IMR-90 (cell line): Measurements from ENCODE around the gene ADM2. TPM values are rescaled to one million over a fixed set of nuclear protein-coding genes. Genes with fewer than 3 reads are reported as not detected.

Experiments used
- ATAC-seq: fragments of 200-7000 bp; cut with Tn5 transposase; 2 replicates; pipeline ENCODE4 v1.9.1; 2020; ENCODE audit warnings: low read depth, mild to moderate bottlenecking, moderate library complexity
- BruUV-seq: library from RNA; stranded (reverse); fragments of 400-500 nt; replicated peaks from 2 replicates; lab custom pipeline; 2021; lab: Mats Ljungman, UMichigan
- CTCF ChIA-PET: fragments of 300-600 bp; formaldehyde crosslinking; extraction: SDS; loops from one replicate; lab custom pipeline; 2021; ENCODE audit warnings: antibody characterized with exemption; lab: Yijun Ruan, JAX
- POLR2A ChIA-PET: fragments of 300-600 bp; sonication (Branson Sonifier 250); formaldehyde crosslinking; loops from one replicate; lab custom pipeline; 2022; ENCODE audit warnings: antibody characterized with exemption; ENCODE audit not compliant: unreplicated experiment; lab: Charles Lee
- DNase-seq: peaks from one replicate; pipeline ENCODE4 v3.0.0; 2013
- H2AFZ ChIP-seq: replicated peaks from 2 replicates; pipeline ENCODE3; 2013; ENCODE audit warnings: low read length, mild to moderate bottlenecking; ENCODE audit not compliant: poor library complexity
- H2AK5ac ChIP-seq: 2 replicates; pipeline ENCODE4 v1.6.1; 2013; ENCODE audit warnings: low read depth, low read length, inconsistent platforms
- H2AK9ac ChIP-seq: replicated peaks from 2 replicates; pipeline ENCODE3; 2013; ENCODE audit warnings: mild to moderate bottlenecking, low read depth, low read length, moderate library complexity; ENCODE audit not compliant: poor library complexity
- H2BK120ac ChIP-seq: 2 replicates; pipeline ENCODE4 v1.6.1; 2013; ENCODE audit warnings: low read depth, low read length, inconsistent platforms
- H2BK15ac ChIP-seq: 3 replicates; pipeline ENCODE4 v1.6.1; 2013; ENCODE audit warnings: low read depth, low read length, inconsistent platforms
- H2BK20ac ChIP-seq: 2 replicates; pipeline ENCODE4 v1.6.1; 2013; ENCODE audit warnings: low read depth, mild to moderate bottlenecking, inconsistent platforms, low read length, moderate library complexity
- H2BK5ac ChIP-seq: 2 replicates; pipeline ENCODE4 v1.6.1; 2013; ENCODE audit warnings: mild to moderate bottlenecking, low read depth, low read length, inconsistent platforms; ENCODE audit not compliant: poor library complexity, severe bottlenecking
- H3K14ac ChIP-seq: replicated peaks from 2 replicates; pipeline ENCODE4 v1.6.1; 2013; ENCODE audit warnings: low read depth, low read length, inconsistent platforms
- H3K18ac ChIP-seq: 2 replicates; pipeline ENCODE4 v1.6.1; 2013; ENCODE audit warnings: low read depth, low read length, control low read depth
- H3K23ac ChIP-seq: 2 replicates; pipeline ENCODE4 v1.6.1; 2013; ENCODE audit warnings: low read depth, low read length, inconsistent platforms
- H3K27ac ChIP-seq: 2 replicates; pipeline ENCODE4 v1.5.1; 2013; ENCODE audit warnings: mild to moderate bottlenecking, control low read depth, low read length; ENCODE audit not compliant: insufficient read depth
- H3K27me3 ChIP-seq: 2 replicates; pipeline ENCODE4 v1.6.1; 2013; ENCODE audit warnings: low read length; ENCODE audit not compliant: control insufficient read depth, insufficient read depth
- H3K36me3 ChIP-seq: 2 replicates; pipeline ENCODE4 v1.6.1; 2013; ENCODE audit warnings: low read length, mixed read lengths; ENCODE audit not compliant: control insufficient read depth, insufficient read depth
- H3K4ac ChIP-seq: 2 replicates; pipeline ENCODE4 v1.6.1; 2013; ENCODE audit warnings: low read depth, low read length, inconsistent platforms
- H3K4me1 ChIP-seq: 2 replicates; pipeline ENCODE4 v1.6.1; 2013; ENCODE audit warnings: low read length, mixed read lengths; ENCODE audit not compliant: control insufficient read depth, insufficient read depth
- H3K4me2 ChIP-seq: 2 replicates; pipeline ENCODE4 v1.6.1; 2013; ENCODE audit warnings: low read depth, mild to moderate bottlenecking, control low read depth, low read length, moderate library complexity
- H3K4me3 ChIP-seq: 2 replicates; pipeline ENCODE4 v1.5.1; 2013; ENCODE audit warnings: low read depth, mild to moderate bottlenecking, control low read depth, low read length, moderate library complexity; ENCODE audit not compliant: insufficient read depth
- H3K56ac ChIP-seq: 2 replicates; pipeline ENCODE4 v1.6.1; 2013; ENCODE audit warnings: low read length, inconsistent platforms; ENCODE audit not compliant: insufficient read depth; ENCODE audit errors: extremely low read depth
- H3K79me1 ChIP-seq, 2 experiments: 2 replicates each; pipeline ENCODE4 v1.6.1; 2013; ENCODE audit warnings: low read length in 2 of 2, inconsistent platforms in 1 of 2, low read depth in 1 of 2
- H3K9ac ChIP-seq: 2 replicates; pipeline ENCODE4 v1.6.1; 2013; ENCODE audit warnings: low read depth, low read length, control low read depth
- H3K9me1 ChIP-seq: 2 replicates; pipeline ENCODE4 v1.6.1; 2013; ENCODE audit warnings: low read length, inconsistent platforms; ENCODE audit not compliant: insufficient read depth
- H3K9me3 ChIP-seq: 2 replicates; pipeline ENCODE4 v1.6.1; 2013; ENCODE audit warnings: low read length; ENCODE audit not compliant: control insufficient read depth, insufficient read depth
- H4K20me1 ChIP-seq: 2 replicates; pipeline ENCODE4 v1.6.1; 2013; ENCODE audit warnings: low read length, inconsistent platforms; ENCODE audit not compliant: insufficient read depth
- H4K5ac ChIP-seq: 2 replicates; pipeline ENCODE4 v1.6.1; 2013; ENCODE audit warnings: mild to moderate bottlenecking, low read depth, low read length, control low read depth
- H4K8ac ChIP-seq, 2 experiments: 2 replicates each; pipeline ENCODE4 v1.6.1; 2013; ENCODE audit warnings: low read depth in 2 of 2, low read length in 2 of 2, control low read depth in 1 of 2, inconsistent platforms in 1 of 2
- H4K91ac ChIP-seq: 2 replicates; pipeline ENCODE4 v1.6.1; 2013; ENCODE audit warnings: low read depth, low read length, inconsistent platforms; ENCODE audit not compliant: insufficient read depth
- BHLHE40 ChIP-seq: fragments of 150-350 bp; IDR thresholded peaks from 2 replicates; pipeline ENCODE4 v1.6.1; 2016; ENCODE audit warnings: mild to moderate bottlenecking, low read depth, low read length
- CEBPB ChIP-seq: IDR thresholded peaks from 2 replicates; pipeline ENCODE4 v1.6.1; 2012; ENCODE audit warnings: low read depth, low read length, improper control_type of control experiment
- CHD1 ChIP-seq: IDR thresholded peaks from 2 replicates; pipeline ENCODE4 v1.6.1; 2012; ENCODE audit warnings: low read depth, low read length, improper control_type of control experiment
- CTCF ChIP-seq: conservative IDR thresholded peaks from 2 replicates; pipeline ENCODE4 v1.5.1; 2012; ENCODE audit warnings: mild to moderate bottlenecking, low read depth, low read length, improper control_type of control experiment
- ELK1 ChIP-seq: fragments of 150-350 bp; IDR thresholded peaks from 2 replicates; pipeline ENCODE4 v1.6.1; 2016; ENCODE audit warnings: low read depth, mild to moderate bottlenecking, low read length, moderate library complexity, borderline replicate concordance
- FOS ChIP-seq: fragments of 150-350 bp; IDR thresholded peaks from 2 replicates; pipeline ENCODE4 v1.6.1; 2016; ENCODE audit warnings: low read depth, low read length
- MAFK ChIP-seq: IDR thresholded peaks from 2 replicates; pipeline ENCODE4 v1.6.1; 2012; ENCODE audit warnings: low read depth, low read length, improper control_type of control experiment
- MAZ ChIP-seq: IDR thresholded peaks from 2 replicates; pipeline ENCODE4 v1.6.1; 2012; ENCODE audit warnings: low read depth, mild to moderate bottlenecking, low read length, improper control_type of control experiment, moderate library complexity, borderline replicate concordance
- MXI1 ChIP-seq: IDR thresholded peaks from 2 replicates; pipeline ENCODE4 v1.6.1; 2012; ENCODE audit warnings: low read depth, mild to moderate bottlenecking, low read length, moderate library complexity, borderline replicate concordance
- NFE2L2 ChIP-seq: fragments of 150-350 bp; IDR thresholded peaks from 2 replicates; pipeline ENCODE4 v1.6.1; 2016; ENCODE audit warnings: low read depth, mild to moderate bottlenecking, low read length
- POLR2A ChIP-seq: IDR thresholded peaks from 2 replicates; pipeline ENCODE4 v1.6.1; 2012; ENCODE audit warnings: mild to moderate bottlenecking, low read depth, low read length
- RAD21 ChIP-seq: IDR thresholded peaks from 2 replicates; pipeline ENCODE4 v1.6.1; 2012; ENCODE audit warnings: low read length, improper control_type of control experiment
- RCOR1 ChIP-seq: IDR thresholded peaks from 2 replicates; pipeline ENCODE4 v1.6.1; 2012; ENCODE audit warnings: mild to moderate bottlenecking, low read length, improper control_type of control experiment; ENCODE audit not compliant: insufficient replicate concordance
- RFX5 ChIP-seq: IDR thresholded peaks from 2 replicates; pipeline ENCODE4 v1.8.0; 2012; ENCODE audit warnings: low read depth, mild to moderate bottlenecking, low read length, moderate library complexity
- SMC3 ChIP-seq: fragments of 150-350 bp; IDR thresholded peaks from 2 replicates; pipeline ENCODE4 v1.6.1; 2016; ENCODE audit warnings: low read depth, mild to moderate bottlenecking, antibody characterized with exemption, low read length, moderate library complexity
- WGBS, 2 experiments: methylation state at CpG; one replicate each; pipeline versions ENCODE4 v1.1.5 to v1.1.7; 2013; ENCODE audit warnings: missing lambda C conversion rate in 2 of 2; ENCODE audit not compliant: insufficient read length in 1 of 2; ENCODE audit errors: extremely low coverage in 2 of 2; 5-methylcytosine and 5-hydroxymethylcytosine counted together
- dilution Hi-C: fragments of 300-500 bp; cut with HindIII; formaldehyde crosslinking; loops from one replicate; pipeline ENCODE4 v1.14.3; 2018; ENCODE audit warnings: low sequenced_read_pairs; ENCODE audit not compliant: unreplicated experiment
- in situ Hi-C: fragments of 300-500 bp; cut with MboI; formaldehyde crosslinking; loops from 3 replicates; pipeline ENCODE4 v1.14.3; 2019; ENCODE audit warnings: low sequenced_read_pairs, inconsistent platforms, mixed read lengths
- intact Hi-C: fragments of 100-400 bp; cut with micrococcal nuclease; formaldehyde crosslinking; loops from 2 replicates; pipeline ENCODE4 v1.10.0; 2022
- polyA plus RNA-seq, 3 experiments: library from polyadenylated mRNA; depleted of rRNA; stranded (reverse); fragments of >200 nt; gene quantifications; 2 replicates each; pipeline ENCODE4 v1.2.3, GENCODE V29; 2012; ENCODE audit warnings: low replicate concordance in 1 of 3
- total RNA-seq: library from RNA; depleted of rRNA; stranded (reverse); fragments of >200 nt; gene quantifications from 2 replicates; pipeline ENCODE4 v1.2.3, GENCODE V29; 2012

Gene ADM2
- total and polyA plus RNA-seq, 2 of the 4 experiments (the other 2 are of a cell fraction): 0.18 to 2.3 TPM

GRCh38 chr22:50490531-50491308 lies 9.4 kb downstream of the ADM2 start:
- no TSS peak for BruUV-seq
- no peak overlapping the region for H3K9ac ChIP-seq
- DNase-seq (no peak), ATAC-seq (no peak)
- no peak overlapping the region for H3K56ac ChIP-seq
- intact Hi-C loops: no loop called here
- no peak overlapping the region for H2AK5ac ChIP-seq
- no peaks in the 10 kb centered on the region for H3K79me1 ChIP-seq
- H3K4ac ChIP-seq: no peak overlapping the region
- dilution Hi-C loops: no loop called here
- H3K9me1 ChIP-seq: no peaks in the 10 kb centered on the region
- no peak overlapping the region for H4K8ac ChIP-seq
- peaks cover 2% of the 10 kb centered on the region for H3K27me3 ChIP-seq
- no peak overlapping the region for H3K4me2 ChIP-seq
- in situ Hi-C loops: no loop called here
- H2BK5ac ChIP-seq: no peak overlapping the region
- WGBS, 2 experiments: 80% methylated on average over 10 of the region's 27 CpGs; no CpG with 5 or more reads in 1 of the 2 experiments
- no peak overlapping the region for H2BK15ac ChIP-seq
- no peak overlapping the region for H4K91ac ChIP-seq
- POLR2A ChIA-PET: no interaction called here
- H3K14ac ChIP-seq: no peak overlapping the region
- no peak overlapping the region for H3K4me3 ChIP-seq
- H2AFZ ChIP-seq: peak overlapping the region; percentile 8
- no peaks in the 10 kb centered on the region for H3K36me3 ChIP-seq
- CTCF ChIA-PET: interaction anchor here (1.0 kb wide), 1 partner anchor 8 kb away, joined by 4 read pairs; no protein-coding TSS in a partner anchor
- no peak overlapping the region for H4K5ac ChIP-seq
- H2BK120ac ChIP-seq: no peak overlapping the region
- H2BK20ac ChIP-seq: no peak overlapping the region
- H3K27ac ChIP-seq: no peak overlapping the region
- no peak overlapping the region for H3K18ac ChIP-seq
- no peak overlapping the region for H3K23ac ChIP-seq
- H3K4me1 ChIP-seq: no peaks in the 10 kb centered on the region
- no peaks in the 10 kb centered on the region for H3K9me3 ChIP-seq
- no peak overlapping the region for H2AK9ac ChIP-seq
- no peaks in the 10 kb centered on the region for H4K20me1 ChIP-seq
- TF ChIP-seq NFE2L2: no peak
- TF ChIP-seq FOS: no peak
- no peak for TF ChIP-seq RCOR1
- no peak for TF ChIP-seq MAZ
- TF ChIP-seq CEBPB: no peak
- TF ChIP-seq ELK1: no peak
- TF ChIP-seq BHLHE40: no peak
- TF ChIP-seq RAD21: no peak
- no peak for TF ChIP-seq CTCF
- TF ChIP-seq POLR2A: no peak
- no peak for TF ChIP-seq SMC3
- no peak for TF ChIP-seq CHD1
- TF ChIP-seq MXI1: no peak
- TF ChIP-seq RFX5: no peak
- TF ChIP-seq MAFK: no peak
